ENCODE measurements around the gene ST7.
"Not testable (repeated sequence)": the region's sequence is repeated elsewhere in the genome, so short reads cannot be mapped to it uniquely, and the experiment has no call there.

ST7 gene

GRCh38 chr7:117010375-117011133 lies 57.3 kb downstream of the ST7 start:
- no peak for DNase-seq

GRCh38 chr7:117011419-117012260 lies 58.3 kb downstream of the ST7 start:
- no peak for DNase-seq

- DNase-seq, result no peak
Measured at GRCh38 chr7:117012284-117012683, 59.0 kb downstream of the ST7 start.

- DNase-seq, result peak; percentile 72
Measured at GRCh38 chr7:117012696-117013095, 59.4 kb downstream of the ST7 start.

- DNase-seq, result peak; percentile 78
Measured at GRCh38 chr7:117014099-117014656, 60.9 kb downstream of the ST7 start.

- peak; percentile 86 for DNase-seq
Measured at GRCh38 chr7:117014673-117015133, 61.4 kb downstream of the ST7 start.

GRCh38 chr7:117015258-117016184 lies 62.2 kb downstream of the ST7 start:
- peak; percentile 25 for DNase-seq

GRCh38 chr7:117017017-117017451 lies 63.7 kb downstream of the ST7 start:
- peak; percentile 35 for DNase-seq

- DNase-seq, result no peak
Measured at GRCh38 chr7:117017702-117018266, 64.5 kb downstream of the ST7 start.

GRCh38 chr7:117018713-117019112 lies 65.4 kb downstream of the ST7 start:
- DNase-seq, result no peak

GRCh38 chr7:117019287-117019686 lies 66.0 kb downstream of the ST7 start:
- no peak for DNase-seq

GRCh38 chr7:117019786-117020590 lies 66.7 kb downstream of the ST7 start:
- DNase-seq, result no peak

GRCh38 chr7:117020591-117020973 lies 67.3 kb downstream of the ST7 start:
- DNase-seq, result no peak

- DNase-seq, result no peak
Measured at GRCh38 chr7:117021366-117021765, 68.1 kb downstream of the ST7 start.

GRCh38 chr7:117021986-117022385 lies 68.7 kb downstream of the ST7 start:
- DNase-seq, result no peak

- no peak for DNase-seq
Measured at GRCh38 chr7:117023325-117023854, 70.1 kb downstream of the ST7 start.

GRCh38 chr7:117024811-117025210 lies 71.5 kb downstream of the ST7 start:
- no peak for DNase-seq

- no peak for DNase-seq
Measured at GRCh38 chr7:117025891-117026290, 72.6 kb downstream of the ST7 start.

- DNase-seq, result not testable (repeated sequence)
Measured at GRCh38 chr7:117030346-117030745, 77.0 kb downstream of the ST7 start.

GRCh38 chr7:117030793-117031192 lies 77.5 kb downstream of the ST7 start:
- DNase-seq, result not testable (repeated sequence)

GRCh38 chr7:117032810-117033209 lies 79.5 kb downstream of the ST7 start:
- DNase-seq, result no peak

Data from OCI-M1 (cell line).